CD1c-positive myeloid dendritic cell (primary cell): ENCODE measurements around the gene CNR2.
A peak's percentile ranks its signal among the peaks of the same experiment; 100 is the strongest.
"Not testable (repeated sequence)": the region's sequence is repeated elsewhere in the genome, so short reads cannot be mapped to it uniquely, and the experiment has no call there.

Source experiments
- DNase-seq: peaks from one replicate; pipeline ENCODE4 v3.0.0-alpha.2; 2016; ENCODE audit errors: extremely low spot score

CNR2 gene

DNA sequence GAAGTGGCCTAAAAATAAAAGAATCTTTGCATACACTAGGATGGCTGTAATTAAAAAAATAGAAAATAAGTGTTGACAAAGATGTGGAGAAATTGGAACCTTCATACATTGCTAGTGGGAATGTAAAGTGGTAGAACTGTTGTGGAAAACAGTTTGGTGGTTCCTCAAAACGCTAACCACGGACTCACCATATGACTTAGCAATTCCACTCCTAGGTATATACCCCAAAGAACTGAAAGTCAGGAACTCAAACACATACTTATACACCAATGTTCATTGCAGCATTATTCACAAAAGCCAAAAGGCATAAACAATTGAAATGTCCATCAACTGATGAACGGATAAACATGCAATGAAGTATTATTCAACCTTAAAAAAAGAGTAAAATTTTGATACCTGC is 77.1 kb downstream of the CNR2 start:
- peak; percentile 58 for DNase-seq

DNA sequence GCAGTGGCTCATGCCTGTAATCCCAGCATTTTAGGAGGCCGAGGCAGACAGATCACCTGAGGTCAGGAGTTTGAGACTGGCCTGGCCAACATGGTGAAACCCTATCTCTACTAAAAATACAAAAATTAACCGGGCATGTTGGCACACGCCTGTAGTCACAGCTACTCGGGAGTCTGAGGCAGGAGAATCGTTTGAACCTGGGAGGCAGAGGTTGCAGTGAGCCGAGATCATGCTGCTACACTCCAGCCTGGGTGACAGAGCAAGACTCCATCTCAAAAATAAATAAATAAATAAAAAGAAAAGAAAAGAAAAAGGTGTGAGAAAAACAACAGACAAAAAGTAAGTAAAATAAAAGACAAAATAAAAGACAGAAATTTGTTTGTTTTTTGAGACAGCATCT is 79.0 kb downstream of the CNR2 start:
- not testable (repeated sequence) for DNase-seq

DNA sequence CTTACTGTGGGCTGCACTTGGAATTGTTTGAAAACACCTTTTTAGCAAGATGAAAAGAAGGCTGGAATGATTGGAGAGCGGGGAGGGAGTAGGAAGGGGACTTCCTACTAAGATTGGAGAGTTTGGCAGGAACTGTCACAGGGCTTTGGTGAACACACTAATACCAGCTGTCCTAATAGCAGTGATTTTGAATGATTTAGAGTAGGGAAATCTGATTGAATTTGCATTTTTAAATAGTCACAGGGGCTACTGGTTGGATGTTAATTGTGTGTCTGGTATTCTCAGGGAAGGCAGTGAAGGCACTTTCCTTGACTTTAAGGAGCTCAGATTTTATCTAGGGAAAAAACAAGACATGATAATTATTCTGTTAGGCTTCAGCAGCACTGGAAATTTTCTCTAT is 85.4 kb downstream of the CNR2 start:
- DNase-seq = no peak

DNA sequence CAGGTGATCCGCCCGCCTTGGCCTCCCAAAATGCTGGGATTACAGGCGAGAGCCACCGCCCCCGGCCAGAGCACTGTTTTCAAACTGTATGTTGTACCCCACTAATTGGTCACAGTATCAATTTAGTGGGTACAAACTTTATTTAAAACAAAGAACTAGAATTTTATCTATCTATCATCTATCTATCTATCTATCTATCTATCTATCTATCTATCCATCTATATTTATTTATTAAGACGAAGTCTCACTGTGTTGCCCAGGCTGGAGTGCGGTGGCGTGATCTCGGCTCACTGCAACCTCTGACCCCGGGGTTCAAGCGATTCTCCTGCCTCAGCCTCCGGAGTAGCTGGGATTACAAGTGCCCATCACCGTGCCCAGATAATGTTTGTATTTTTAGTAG is 86.6 kb downstream of the CNR2 start:
- not testable (repeated sequence) for DNase-seq

DNA sequence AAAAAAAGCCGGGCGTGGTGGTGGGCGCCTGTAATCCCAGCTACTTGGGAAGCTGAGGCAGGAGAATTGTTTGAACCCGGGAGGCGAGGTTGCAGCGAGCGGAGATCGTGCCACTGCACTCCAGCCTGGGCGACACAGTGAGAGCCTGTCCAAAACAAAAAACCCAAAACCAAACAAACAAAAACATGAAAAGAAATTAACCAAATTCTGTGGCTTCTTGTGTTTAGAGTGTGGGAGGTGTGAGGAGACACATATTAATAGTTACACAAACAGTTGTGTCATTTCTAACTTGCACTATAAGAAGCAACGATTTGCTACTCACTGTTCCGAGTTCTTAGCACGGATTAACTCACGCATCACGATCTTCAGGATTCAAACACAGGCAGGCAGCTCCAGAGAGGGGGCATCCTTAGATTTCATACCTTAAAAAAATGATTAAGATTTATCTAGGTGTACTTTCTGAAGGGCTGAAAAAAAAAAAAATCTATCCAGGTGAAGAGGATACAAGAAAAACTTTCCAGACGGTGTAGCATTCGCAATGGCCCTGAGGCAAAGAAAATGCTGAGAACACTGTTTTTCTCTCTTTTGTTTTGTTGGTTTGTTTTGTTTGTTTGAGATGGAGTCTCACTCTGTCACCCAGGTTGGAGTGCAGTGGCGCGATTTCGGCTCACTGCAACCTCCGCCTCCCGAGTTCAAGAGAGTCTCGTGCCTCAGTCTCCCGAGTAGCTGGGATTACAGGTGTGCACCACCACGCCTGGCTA is 87.2 kb downstream of the CNR2 start:
- no peak for DNase-seq

DNA sequence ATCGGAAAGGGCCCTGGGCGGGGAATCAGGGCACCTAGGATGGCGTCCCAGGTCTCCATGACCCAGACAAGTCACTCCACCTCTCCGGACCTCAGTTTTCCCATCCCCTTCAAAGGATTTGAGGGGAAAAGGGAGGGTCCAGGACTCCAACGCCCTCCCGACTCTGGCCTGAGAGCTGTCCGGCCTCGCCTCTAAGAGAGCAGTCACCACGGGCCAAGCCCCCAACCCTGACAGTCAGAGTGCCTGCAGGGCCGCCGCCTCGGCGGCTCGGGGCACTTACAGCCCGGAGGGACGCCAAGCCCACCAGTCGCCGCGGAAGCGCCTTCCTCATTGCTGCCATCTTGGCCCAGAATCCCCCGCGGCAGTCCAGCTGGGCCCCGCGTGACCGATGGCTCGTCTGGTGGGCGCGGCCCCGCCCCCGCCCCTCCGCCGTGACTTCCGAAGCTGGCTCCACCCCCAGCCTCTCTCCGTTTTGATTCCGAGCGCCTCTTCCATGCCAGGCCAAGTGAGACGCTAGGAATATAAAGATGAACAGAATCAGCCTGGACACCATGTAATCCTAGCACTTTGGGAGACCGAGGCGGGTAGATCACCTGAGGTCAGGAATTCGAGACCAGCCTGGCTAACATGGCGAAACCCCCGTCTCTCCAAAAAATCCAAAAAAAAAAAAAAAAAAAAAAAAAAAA is 87.9 kb downstream of the CNR2 start, which contains the start of gene HMGCL:
TSS of gene HMGCL (minus strand) at position 354 of the 686 bp plus-strand sequence. CDS start at position 340, 14 bp downstream.
- peak; percentile 97 for DNase-seq

DNA sequence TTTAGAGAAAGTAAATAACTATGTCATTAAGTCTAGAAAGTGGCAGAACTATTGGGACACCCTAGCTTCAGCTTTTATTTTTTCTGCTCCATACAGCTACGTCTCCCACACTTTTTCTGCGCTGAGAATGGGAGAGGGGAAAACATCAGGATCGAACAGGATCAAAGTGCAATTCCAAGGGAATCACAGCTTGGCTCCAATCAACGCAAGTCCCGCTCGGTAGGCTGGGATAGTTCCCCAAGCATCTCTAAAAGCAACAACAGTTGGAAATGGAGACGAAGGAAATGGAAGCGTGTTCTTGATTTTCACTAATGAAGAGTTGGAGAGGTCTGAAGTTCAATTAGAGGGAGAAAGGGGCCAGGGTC is 88.5 kb downstream of the CNR2 start:
- no peak for DNase-seq

DNA sequence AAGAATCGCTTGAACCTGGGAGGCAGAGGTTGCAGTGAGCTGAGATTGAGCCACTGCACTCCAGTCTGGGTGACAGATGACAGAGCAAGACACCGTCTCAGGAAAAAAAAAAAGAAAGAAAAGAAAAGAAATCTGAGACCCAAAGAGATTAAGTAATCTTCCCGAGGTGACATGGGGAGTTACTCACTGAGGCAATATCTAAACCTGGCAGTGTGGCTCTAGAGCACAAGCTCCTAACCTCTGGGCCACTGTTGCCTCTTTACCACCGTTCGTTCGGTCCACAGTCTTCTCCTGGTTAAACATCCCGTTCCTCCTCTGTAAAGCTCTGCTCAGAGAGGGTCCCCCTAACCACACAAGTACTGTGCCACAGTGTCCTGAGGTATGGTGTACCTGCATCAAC is 89.4 kb downstream of the CNR2 start:
- DNase-seq = no peak
